ENCODE data around the gene FAM209A.
"Not testable (repeated sequence)": the region's sequence is repeated elsewhere in the genome, so short reads cannot be mapped to it uniquely, and the experiment has no call there.

FAM209A gene

GRCh38 chr20:56524444-56524843 lies at the start of gene FAM209A:
TSS of gene FAM209A (plus strand) at chr20:56524744. CDS start at chr20:56524809, 65 bp downstream.
- not testable (repeated sequence) for DNase-seq

GRCh38 chr20:56483970-56484369 lies 40.6 kb upstream of the FAM209A start:
- no peak for DNase-seq

- DNase-seq: no peak
Measured at GRCh38 chr20:56487216-56487615, 37.3 kb upstream of the FAM209A start.

- no peak for DNase-seq
Measured at GRCh38 chr20:56488566-56488965, 36.0 kb upstream of the FAM209A start.

GRCh38 chr20:56501116-56501515 lies 23.4 kb upstream of the FAM209A start:
- no peak for DNase-seq

- DNase-seq: no peak
Measured at GRCh38 chr20:56503916-56504315, 20.6 kb upstream of the FAM209A start.

GRCh38 chr20:56504373-56505005 lies 20.1 kb upstream of the FAM209A start:
- DNase-seq: no peak

- DNase-seq: no peak
Measured at GRCh38 chr20:56506103-56506502, 18.4 kb upstream of the FAM209A start.

- no peak for DNase-seq
Measured at GRCh38 chr20:56511926-56512325, 12.6 kb upstream of the FAM209A start.

GRCh38 chr20:56513161-56514150 lies 11.1 kb upstream of the FAM209A start:
- DNase-seq: no peak

GRCh38 chr20:56516631-56517030 lies 7.9 kb upstream of the FAM209A start:
- DNase-seq: no peak

- no peak for DNase-seq
Measured at GRCh38 chr20:56517211-56517610, 7.3 kb upstream of the FAM209A start.

- no peak for DNase-seq
Measured at GRCh38 chr20:56517641-56518040, 6.9 kb upstream of the FAM209A start.

- DNase-seq: no peak
Measured at GRCh38 chr20:56518126-56518525, 6.4 kb upstream of the FAM209A start.

- DNase-seq: no peak
Measured at GRCh38 chr20:56518721-56519398, 5.7 kb upstream of the FAM209A start.

GRCh38 chr20:56519551-56519950 lies 5.0 kb upstream of the FAM209A start:
- DNase-seq: no peak

GRCh38 chr20:56520180-56520579 lies 4.4 kb upstream of the FAM209A start:
- DNase-seq: no peak

- DNase-seq: not testable (repeated sequence)
Measured at GRCh38 chr20:56520746-56521354, 3.7 kb upstream of the FAM209A start.

- no peak for DNase-seq
Measured at GRCh38 chr20:56522311-56522710, 2.2 kb upstream of the FAM209A start.

- DNase-seq: no peak
Measured at GRCh38 chr20:56527521-56527920, 3.0 kb downstream of the FAM209A start.

GRCh38 chr20:56532946-56533345 lies 8.4 kb downstream of the FAM209A start, which contains the start of gene FAM209B:
TSS of gene FAM209B (plus strand) at chr20:56533246. CDS start at chr20:56533342, 96 bp downstream.
- DNase-seq: not testable (repeated sequence)

- DNase-seq: no peak
Measured at GRCh38 chr20:56537997-56538396, 13.5 kb downstream of the FAM209A start.

- DNase-seq: no peak
Measured at GRCh38 chr20:56540415-56540814, 15.9 kb downstream of the FAM209A start.

Data from NCI-H1930 (cell line).